KMS-11 (cell line): ENCODE data around the gene SKIC2.

Experiments used
- H2AFZ ChIP-seq: fragments of 200-600 bp; sonication (generic); 2 replicates; pipeline ENCODE4 v1.6.1; 2016; ENCODE audit warnings: antibody characterized with exemption, mixed run types, low read depth
- H3K27ac ChIP-seq: fragments of 200-600 bp; sonication (generic); 2 replicates; pipeline ENCODE4 v1.6.1; 2016; ENCODE audit warnings: mild to moderate bottlenecking, mixed run types
- H3K27me3 ChIP-seq: fragments of 200-600 bp; sonication (generic); 2 replicates; pipeline ENCODE4 v1.6.1; 2017; ENCODE audit warnings: mild to moderate bottlenecking, low read depth, mixed run types, moderate library complexity; ENCODE audit not compliant: insufficient read depth
- H3K36me3 ChIP-seq: fragments of 200-600 bp; sonication (generic); 2 replicates; pipeline ENCODE4 v1.6.1; 2017; ENCODE audit warnings: mild to moderate bottlenecking, mixed run types; ENCODE audit not compliant: insufficient read depth
- H3K4me1 ChIP-seq: fragments of 200-600 bp; sonication (generic); 2 replicates; pipeline ENCODE4 v1.6.1; 2016; ENCODE audit warnings: mild to moderate bottlenecking, low read depth, mixed run types; ENCODE audit not compliant: poor library complexity, severe bottlenecking
- H3K4me2 ChIP-seq: fragments of 200-600 bp; sonication (generic); 2 replicates; pipeline ENCODE4 v1.7.0; 2016; ENCODE audit warnings: mild to moderate bottlenecking, mixed run types
- H3K4me3 ChIP-seq: fragments of 200-600 bp; sonication (generic); IDR thresholded peaks from 2 replicates; pipeline ENCODE4 v1.6.1; 2017; ENCODE audit warnings: low read depth, low read length, mixed read lengths; ENCODE audit not compliant: insufficient read depth
- H3K79me2 ChIP-seq: fragments of 200-600 bp; sonication (generic); 2 replicates; pipeline ENCODE4 v1.6.1; 2016; ENCODE audit warnings: low read depth, mixed run types; ENCODE audit not compliant: insufficient read depth
- H3K9ac ChIP-seq: fragments of 200-600 bp; sonication (generic); 2 replicates; pipeline ENCODE4 v1.6.1; 2016; ENCODE audit warnings: mild to moderate bottlenecking, mixed run types
- H4K20me1 ChIP-seq: fragments of 200-600 bp; sonication (generic); 2 replicates; pipeline ENCODE4 v1.6.1; 2016; ENCODE audit warnings: mild to moderate bottlenecking, mixed run types; ENCODE audit not compliant: insufficient read depth
- CTCF ChIP-seq: fragments of 200-600 bp; sonication (generic); conservative IDR thresholded peaks from 2 replicates; pipeline ENCODE4 v1.6.1; 2017; ENCODE audit warnings: low read depth, mild to moderate bottlenecking, antibody characterized with exemption, low read length, moderate library complexity, mixed read lengths

SKIC2 gene

GRCh38 chr6:31954511-31954910 lies 4.5 kb upstream of the SKIC2 start:
- Histone ChIP-seq H3K9ac (no peak overlapping the region), H3K4me1 (peaks cover 9% of the 10 kb centered on the region), H2AFZ (no peak overlapping the region), H4K20me1 (no peaks in the 10 kb centered on the region), H3K4me3 (no peak overlapping the region), H3K27me3 (no peaks in the 10 kb centered on the region), H3K79me2 (peaks cover 18% of the 10 kb centered on the region), H3K27ac (no peak overlapping the region), H3K36me3 (0 out of 2 replicates have a peak, but pooled peaks cover 5% of the 10 kb centered on the region), H3K4me2 (no peak overlapping the region)
- TF ChIP-seq CTCF: no peak

- Histone ChIP-seq H3K27me3 (no peaks in the 10 kb centered on the region), H3K9ac (no peak overlapping the region), H3K79me2 (peaks cover 18% of the 10 kb centered on the region), H3K36me3 (peaks cover 8% of the 10 kb centered on the region; the same call in 1 of the 2 replicates), H4K20me1 (no peaks in the 10 kb centered on the region), H2AFZ (no peak overlapping the region), H3K4me1 (peaks cover 9% of the 10 kb centered on the region), H3K4me3 (no peak overlapping the region), H3K27ac (no peak overlapping the region), H3K4me2 (no peak overlapping the region)
- TF ChIP-seq CTCF: no peak
Measured at GRCh38 chr6:31956796-31957195, 2.2 kb upstream of the SKIC2 start.

GRCh38 chr6:31958412-31958740 lies 599 bp upstream of the SKIC2 start:
- H3K36me3 ChIP-seq: peaks cover 13% of the 10 kb centered on the region; the same call in 1 of the 2 replicates
- H3K27me3 ChIP-seq: no peaks in the 10 kb centered on the region

GRCh38 chr6:31961616-31962015 lies 2.6 kb downstream of the SKIC2 start:
- Histone ChIP-seq H3K27me3 (no peaks in the 10 kb centered on the region), H3K4me1 (peaks cover 9% of the 10 kb centered on the region), H3K36me3 (peaks cover 9% of the 10 kb centered on the region; the same call in 1 of the 2 replicates), H4K20me1 (no peaks in the 10 kb centered on the region), H3K9ac (no peak overlapping the region), H2AFZ (no peak overlapping the region), H3K79me2 (peaks cover 18% of the 10 kb centered on the region), H3K4me3 (no peak overlapping the region), H3K4me2 (no peak overlapping the region), H3K27ac (no peak overlapping the region)
- TF ChIP-seq CTCF: no peak

More at GRCh38 chr6:31958412-31958740, 599 bp upstream of the SKIC2 start:
- peak overlapping the region; percentile 54 for H3K9ac ChIP-seq
- no peak for TF ChIP-seq CTCF
- peaks cover 18% of the 10 kb centered on the region for H3K79me2 ChIP-seq
- H3K4me3 ChIP-seq: peak overlapping the region; percentile 76
- H3K4me2 ChIP-seq: peak overlapping the region; percentile 70
- peaks cover 9% of the 10 kb centered on the region for H3K4me1 ChIP-seq
- no peaks in the 10 kb centered on the region for H4K20me1 ChIP-seq
- no peak overlapping the region; the same call in 1 of the 2 replicates for H3K27ac ChIP-seq
- peak overlapping the region; percentile 36 for H2AFZ ChIP-seq

GRCh38 chr6:31963921-31964320 lies 4.9 kb downstream of the SKIC2 start:
- H2AFZ ChIP-seq: no peak overlapping the region
- no peaks in the 10 kb centered on the region; the same call in 1 of the 2 replicates for H3K79me2 ChIP-seq
- H3K36me3 ChIP-seq: peaks cover 8% of the 10 kb centered on the region; the same call in 1 of the 2 replicates
- no peak overlapping the region for H3K9ac ChIP-seq
- TF ChIP-seq CTCF: no peak
- no peaks in the 10 kb centered on the region for H3K4me1 ChIP-seq
- no peaks in the 10 kb centered on the region for H4K20me1 ChIP-seq
- no peak overlapping the region for H3K4me3 ChIP-seq
- H3K4me2 ChIP-seq: no peak overlapping the region
- H3K27ac ChIP-seq: no peak overlapping the region
- no peaks in the 10 kb centered on the region for H3K27me3 ChIP-seq
